Panc1 (cell line): ENCODE data around the gene FHIT. TPM values are rescaled to one million over a fixed set of nuclear protein-coding genes. Genes with fewer than 3 reads are reported as not detected.

Experiments used
- ATAC-seq: fragments of 200-7000 bp; cut with Tn5 transposase; 2 replicates; pipeline ENCODE4 v1.9.1; 2020; ENCODE audit warnings: mild to moderate bottlenecking, moderate library complexity
- BruUV-seq: library from RNA; stranded (reverse); fragments of 400-500 nt; replicated peaks from 2 replicates; lab custom pipeline; 2021; lab: Mats Ljungman, UMichigan
- CTCF ChIA-PET: fragments of 300-600 bp; sonication (Branson Sonifier 250); formaldehyde crosslinking; loops from one replicate; lab custom pipeline; 2022; ENCODE audit warnings: antibody characterized with exemption; lab: Charles Lee
- POLR2A ChIA-PET: fragments of 300-600 bp; sonication (Branson Sonifier 250); formaldehyde crosslinking; loops from one replicate; lab custom pipeline; 2022; ENCODE audit warnings: antibody characterized with exemption; lab: Charles Lee
- DNase-seq: peaks from one replicate; pipeline ENCODE4 v3.0.0-alpha.2; 2010; ENCODE audit warnings: low read depth, low spot score
- H3K27ac ChIP-seq: 2 replicates; pipeline ENCODE4 v1.5.1; 2011; ENCODE audit warnings: mild to moderate bottlenecking, low read length, inconsistent platforms
- H3K27me3 ChIP-seq: fragments of 200-500 bp; sonication (Bioruptor generic); 2 replicates; pipeline ENCODE4 v1.6.0; 2014; ENCODE audit warnings: low read length, inconsistent platforms; ENCODE audit not compliant: control insufficient read depth, insufficient read depth
- H3K36me3 ChIP-seq: fragments of 200-500 bp; sonication (Bioruptor generic); 2 replicates; pipeline ENCODE4 v1.5.1; 2014; ENCODE audit warnings: inconsistent platforms, mild to moderate bottlenecking, low read length, moderate library complexity; ENCODE audit not compliant: control insufficient read depth, insufficient read depth
- H3K4me1 ChIP-seq: 2 replicates; pipeline ENCODE4 v1.5.1; 2011; ENCODE audit warnings: inconsistent platforms, mild to moderate bottlenecking, low read length, moderate library complexity; ENCODE audit not compliant: control insufficient read depth, insufficient read depth
- H3K4me3 ChIP-seq, 2 experiments: 2 replicates each; pipeline ENCODE4 v1.5.1; 2011 to 2012; ENCODE audit warnings: low read depth in 2 of 2, low read length in 2 of 2, mild to moderate bottlenecking in 2 of 2, inconsistent platforms in 1 of 2, moderate library complexity in 1 of 2
- H3K9me3 ChIP-seq: fragments of 200-500 bp; sonication (Bioruptor generic); 2 replicates; pipeline ENCODE4 v1.5.1; 2014; ENCODE audit warnings: low read depth, mild to moderate bottlenecking, inconsistent platforms, low read length, moderate library complexity; ENCODE audit not compliant: control insufficient read depth, insufficient read depth
- CTCF ChIP-seq: fragments of 450-650 bp; IDR thresholded peaks from 2 replicates; pipeline ENCODE4 v1.5.1; 2017; ENCODE audit warnings: mild to moderate bottlenecking
- POLR2AphosphoS5 ChIP-seq: IDR thresholded peaks from 2 replicates; pipeline ENCODE4 v1.6.1; 2012; ENCODE audit warnings: mild to moderate bottlenecking, low read depth, low read length, moderate library complexity
- SIN3A ChIP-seq: IDR thresholded peaks from 2 replicates; pipeline ENCODE4 v1.6.1; 2012; ENCODE audit warnings: low read depth, mild to moderate bottlenecking, low read length, moderate library complexity, borderline replicate concordance; ENCODE audit not compliant: insufficient read depth
- TCF7L2 ChIP-seq: IDR thresholded peaks from 2 replicates; pipeline ENCODE4 v1.6.1; 2011; ENCODE audit warnings: mild to moderate bottlenecking, low read depth, low read length, inconsistent platforms
- in situ Hi-C: cut with HindIII; loops from 2 replicates; pipeline ENCODE4 v1.10.0; 2016; ENCODE audit warnings: low sequenced_read_pairs, low pct_unique_long_range_greater_than_20kb
- intact Hi-C: fragments of 100-400 bp; cut with micrococcal nuclease; formaldehyde crosslinking; loops from one replicate; pipeline ENCODE4 v1.10.0; 2022; ENCODE audit not compliant: unreplicated experiment
- total RNA-seq: library from RNA; stranded (reverse); gene quantifications from one replicate; pipeline ENCODE4 v1.2.1, GENCODE V29; 2021; ENCODE audit not compliant: unreplicated experiment
- TF ChIP-seq, protein P1 (sequence below), 2 experiments: IDR thresholded peaks; 2 replicates each; pipeline ENCODE4 v1.6.1; 2011 to 2012; ENCODE audit warnings: low read depth in 2 of 2, control low read depth in 1 of 2, low read length in 1 of 2, mild to moderate bottlenecking in 1 of 2, moderate library complexity in 1 of 2; ENCODE audit not compliant: insufficient read depth in 1 of 2

The FHIT gene
- total RNA-seq, 1 experiment from 2014 or later: 2.2 TPM

DNA sequence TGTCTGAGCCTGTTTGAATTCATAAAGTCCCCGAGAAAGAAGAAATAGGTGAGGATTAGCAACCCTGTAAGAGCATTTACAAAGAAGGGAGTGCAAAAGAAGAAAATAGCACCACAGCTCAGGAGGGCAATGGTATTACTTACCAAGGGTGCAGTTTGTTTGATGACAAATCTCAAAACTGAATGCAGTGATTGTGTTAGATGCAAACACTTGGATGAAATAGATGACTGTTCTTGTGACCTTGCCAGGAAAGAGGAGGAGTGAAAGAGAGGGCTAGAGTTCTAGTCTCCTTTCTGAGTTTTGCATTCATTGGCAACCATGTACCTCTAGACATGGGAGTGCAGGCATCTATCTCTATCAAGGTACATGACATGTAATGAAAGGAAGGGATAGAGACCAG, 1170.6 kb downstream of the FHIT start:
- TF ChIP-seq, protein P1, sequence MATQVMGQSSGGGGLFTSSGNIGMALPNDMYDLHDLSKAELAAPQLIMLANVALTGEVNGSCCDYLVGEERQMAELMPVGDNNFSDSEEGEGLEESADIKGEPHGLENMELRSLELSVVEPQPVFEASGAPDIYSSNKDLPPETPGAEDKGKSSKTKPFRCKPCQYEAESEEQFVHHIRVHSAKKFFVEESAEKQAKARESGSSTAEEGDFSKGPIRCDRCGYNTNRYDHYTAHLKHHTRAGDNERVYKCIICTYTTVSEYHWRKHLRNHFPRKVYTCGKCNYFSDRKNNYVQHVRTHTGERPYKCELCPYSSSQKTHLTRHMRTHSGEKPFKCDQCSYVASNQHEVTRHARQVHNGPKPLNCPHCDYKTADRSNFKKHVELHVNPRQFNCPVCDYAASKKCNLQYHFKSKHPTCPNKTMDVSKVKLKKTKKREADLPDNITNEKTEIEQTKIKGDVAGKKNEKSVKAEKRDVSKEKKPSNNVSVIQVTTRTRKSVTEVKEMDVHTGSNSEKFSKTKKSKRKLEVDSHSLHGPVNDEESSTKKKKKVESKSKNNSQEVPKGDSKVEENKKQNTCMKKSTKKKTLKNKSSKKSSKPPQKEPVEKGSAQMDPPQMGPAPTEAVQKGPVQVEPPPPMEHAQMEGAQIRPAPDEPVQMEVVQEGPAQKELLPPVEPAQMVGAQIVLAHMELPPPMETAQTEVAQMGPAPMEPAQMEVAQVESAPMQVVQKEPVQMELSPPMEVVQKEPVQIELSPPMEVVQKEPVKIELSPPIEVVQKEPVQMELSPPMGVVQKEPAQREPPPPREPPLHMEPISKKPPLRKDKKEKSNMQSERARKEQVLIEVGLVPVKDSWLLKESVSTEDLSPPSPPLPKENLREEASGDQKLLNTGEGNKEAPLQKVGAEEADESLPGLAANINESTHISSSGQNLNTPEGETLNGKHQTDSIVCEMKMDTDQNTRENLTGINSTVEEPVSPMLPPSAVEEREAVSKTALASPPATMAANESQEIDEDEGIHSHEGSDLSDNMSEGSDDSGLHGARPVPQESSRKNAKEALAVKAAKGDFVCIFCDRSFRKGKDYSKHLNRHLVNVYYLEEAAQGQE (IDR thresholded peaks at IDR 0.05; ENCODE audit: insufficient read depth in 1 of 2, low read depth in 2 of 2, low read length in 1 of 2): no peak
- no peak for TF ChIP-seq SIN3A
- TF ChIP-seq POLR2AphosphoS5: no peak
- no peak for TF ChIP-seq CTCF
- no peak for TF ChIP-seq TCF7L2
- ChIA-PET CTCF (no interaction called here), POLR2A (no interaction called here)
- Histone ChIP-seq H3K27me3 (no peaks in the 10 kb centered on the region), H3K9me3 (no peaks in the 10 kb centered on the region), H3K27ac (no peak overlapping the region), H3K4me3 (no peak overlapping the region), H3K4me1 (no peaks in the 10 kb centered on the region), H3K36me3 (no peaks in the 10 kb centered on the region)
- ATAC-seq (no peak), DNase-seq (no peak)
- intact Hi-C loops: no loop called here
- in situ Hi-C loops: no loop called here
- BruUV-seq: no TSS peak

DNA sequence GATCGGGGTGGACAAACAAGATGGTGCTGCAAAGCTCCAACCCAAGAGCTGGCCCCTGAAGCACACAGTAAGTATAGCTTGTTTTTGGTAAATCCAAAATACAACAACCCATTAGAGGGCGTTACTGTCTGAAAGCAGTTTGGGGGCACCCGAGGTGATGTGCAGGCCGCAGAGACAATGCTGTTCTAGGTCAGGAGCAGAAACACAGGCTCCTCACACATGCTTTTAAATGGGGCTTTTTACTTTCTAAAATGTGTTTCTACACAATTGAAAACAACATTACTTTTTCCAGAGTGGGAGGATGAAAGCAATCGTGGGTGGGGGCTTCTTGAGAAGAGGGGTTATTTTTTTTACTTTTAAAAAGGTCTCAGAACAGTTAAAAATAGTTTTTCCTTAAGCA, 1172.2 kb downstream of the FHIT start:
- TF ChIP-seq POLR2AphosphoS5 (no peak), CTCF (no peak), SIN3A (no peak), TCF7L2 (no peak)

More for the DNA sequence above, 1172.2 kb downstream of the FHIT start:
- ATAC-seq (no peak), DNase-seq (no peak)
- Histone ChIP-seq H3K9me3 (no peaks in the 10 kb centered on the region), H3K4me3 (no peak overlapping the region), H3K4me1 (no peaks in the 10 kb centered on the region), H3K27me3 (no peaks in the 10 kb centered on the region), H3K27ac (no peak overlapping the region), H3K36me3 (no peaks in the 10 kb centered on the region)
- BruUV-seq: no TSS peak
- intact Hi-C loops: no loop called here
- in situ Hi-C loops: no loop called here
- CTCF ChIA-PET: no interaction called here
- POLR2A ChIA-PET: interaction anchor here (0.6 kb wide), 1 partner anchor 838 kb away, joined by 4 read pairs; no protein-coding TSS in a partner anchor
